ENCODE data around the gene PSMA6.
"Not testable (repeated sequence)": the region's sequence is repeated elsewhere in the genome, so short reads cannot be mapped to it uniquely, and the experiment has no call there.

The PSMA6 gene

GRCh38 chr14:35319509-35319908 is 27.3 kb downstream of the PSMA6 start:
- no peak for DNase-seq (ENCODE audit: low read depth in 3 of 3)

- no peak for DNase-seq (ENCODE audit: low read depth in 3 of 3)
Measured at GRCh38 chr14:35320472-35320871, 28.3 kb downstream of the PSMA6 start.

- DNase-seq (ENCODE audit: low read depth in 3 of 3), result no peak
Measured at GRCh38 chr14:35326375-35326774, 34.2 kb downstream of the PSMA6 start.

- no peak for DNase-seq (ENCODE audit: low read depth in 3 of 3)
Measured at GRCh38 chr14:35331605-35332516, 39.7 kb downstream of the PSMA6 start.

- peak in 2 of 3 experiments; percentile 20 to 69 for DNase-seq (ENCODE audit: low read depth in 3 of 3)
Measured at GRCh38 chr14:35332517-35333263, 40.5 kb downstream of the PSMA6 start.

GRCh38 chr14:35333264-35333730 is 41.1 kb downstream of the PSMA6 start:
- peak in 1 of 3 experiments; percentile 9 for DNase-seq (ENCODE audit: low read depth in 3 of 3)

GRCh38 chr14:35333797-35334743 is 41.9 kb downstream of the PSMA6 start:
- peak in 1 of 3 experiments; percentile 36 for DNase-seq (ENCODE audit: low read depth in 3 of 3)

GRCh38 chr14:35335388-35336092 is 43.4 kb downstream of the PSMA6 start:
- DNase-seq (ENCODE audit: low read depth in 3 of 3), result no peak

GRCh38 chr14:35336171-35336493 is 44.0 kb downstream of the PSMA6 start:
- DNase-seq (ENCODE audit: low read depth in 3 of 3), result not testable (repeated sequence)

GRCh38 chr14:35336494-35337268 is 44.5 kb downstream of the PSMA6 start:
- no peak for DNase-seq (ENCODE audit: low read depth in 3 of 3)

- DNase-seq (ENCODE audit: low read depth in 3 of 3), result no peak
Measured at GRCh38 chr14:35337269-35338255, 45.4 kb downstream of the PSMA6 start.

GRCh38 chr14:35338731-35339405 is 46.7 kb downstream of the PSMA6 start:
- DNase-seq (ENCODE audit: low read depth in 3 of 3), result no peak

- no peak for DNase-seq (ENCODE audit: low read depth in 3 of 3)
Measured at GRCh38 chr14:35339761-35340406, 47.7 kb downstream of the PSMA6 start.

GRCh38 chr14:35340616-35341453 is 48.7 kb downstream of the PSMA6 start:
- DNase-seq (ENCODE audit: low read depth in 3 of 3), result no peak

GRCh38 chr14:35341454-35341750 is 49.2 kb downstream of the PSMA6 start:
- peak in 1 of 3 experiments; percentile 30 for DNase-seq (ENCODE audit: low read depth in 3 of 3)

- no peak for DNase-seq (ENCODE audit: low read depth in 3 of 3)
Measured at GRCh38 chr14:35341751-35342488, 49.7 kb downstream of the PSMA6 start.
